GM18511 (cell line): ENCODE data around the gene IDH2.
A peak's percentile ranks its signal among the peaks of the same experiment; 100 is the strongest.
"Not testable (repeated sequence)": the region's sequence is repeated elsewhere in the genome, so short reads cannot be mapped to it uniquely, and the experiment has no call there.

Experiments used
- ATAC-seq: cut with Tn5 transposase; IDR thresholded peaks from one replicate; pipeline ENCODE4 v1.9.1; 2021; ENCODE audit warnings: mild to moderate bottlenecking, moderate library complexity; ENCODE audit not compliant: unreplicated experiment

Gene IDH2

GRCh38 chr15:90085565-90085964 lies 16.7 kb downstream of the IDH2 start:
- ATAC-seq = no peak

- ATAC-seq = no peak
Measured at GRCh38 chr15:90084876-90085423, 17.3 kb downstream of the IDH2 start.

GRCh38 chr15:90083954-90084607 lies 18.2 kb downstream of the IDH2 start:
- ATAC-seq = no peak

GRCh38 chr15:90083419-90083818 lies 18.8 kb downstream of the IDH2 start:
- ATAC-seq = no peak

- ATAC-seq = no peak
Measured at GRCh38 chr15:90082140-90082715, 20.0 kb downstream of the IDH2 start.

- ATAC-seq = no peak
Measured at GRCh38 chr15:90080818-90081393, 21.4 kb downstream of the IDH2 start.

GRCh38 chr15:90080458-90080755 lies 21.9 kb downstream of the IDH2 start:
- no peak for ATAC-seq

GRCh38 chr15:90079619-90080457 lies 22.4 kb downstream of the IDH2 start:
- ATAC-seq = no peak

- no peak for ATAC-seq
Measured at GRCh38 chr15:90078965-90079364, 23.3 kb downstream of the IDH2 start.

- ATAC-seq = no peak
Measured at GRCh38 chr15:90076716-90077115, 25.6 kb downstream of the IDH2 start.

- no peak for ATAC-seq
Measured at GRCh38 chr15:90075420-90076289, 26.6 kb downstream of the IDH2 start.

- ATAC-seq = no peak
Measured at GRCh38 chr15:90074916-90075315, 27.4 kb downstream of the IDH2 start.

GRCh38 chr15:90074023-90074422 lies 28.2 kb downstream of the IDH2 start:
- ATAC-seq = no peak

GRCh38 chr15:90072978-90073640 lies 29.2 kb downstream of the IDH2 start:
- no peak for ATAC-seq

- ATAC-seq = peak; percentile 73
Measured at GRCh38 chr15:90071220-90071807, 31.0 kb downstream of the IDH2 start.

- not testable (repeated sequence) for ATAC-seq
Measured at GRCh38 chr15:90070623-90071022, 31.6 kb downstream of the IDH2 start.

- ATAC-seq = no peak
Measured at GRCh38 chr15:90067953-90068606, 34.2 kb downstream of the IDH2 start.

GRCh38 chr15:90067181-90067952 lies 34.9 kb downstream of the IDH2 start:
- no peak for ATAC-seq
